Measurements from ENCODE around the gene GPR68.

Gene GPR68, protein sequence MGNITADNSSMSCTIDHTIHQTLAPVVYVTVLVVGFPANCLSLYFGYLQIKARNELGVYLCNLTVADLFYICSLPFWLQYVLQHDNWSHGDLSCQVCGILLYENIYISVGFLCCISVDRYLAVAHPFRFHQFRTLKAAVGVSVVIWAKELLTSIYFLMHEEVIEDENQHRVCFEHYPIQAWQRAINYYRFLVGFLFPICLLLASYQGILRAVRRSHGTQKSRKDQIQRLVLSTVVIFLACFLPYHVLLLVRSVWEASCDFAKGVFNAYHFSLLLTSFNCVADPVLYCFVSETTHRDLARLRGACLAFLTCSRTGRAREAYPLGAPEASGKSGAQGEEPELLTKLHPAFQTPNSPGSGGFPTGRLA

DNA sequence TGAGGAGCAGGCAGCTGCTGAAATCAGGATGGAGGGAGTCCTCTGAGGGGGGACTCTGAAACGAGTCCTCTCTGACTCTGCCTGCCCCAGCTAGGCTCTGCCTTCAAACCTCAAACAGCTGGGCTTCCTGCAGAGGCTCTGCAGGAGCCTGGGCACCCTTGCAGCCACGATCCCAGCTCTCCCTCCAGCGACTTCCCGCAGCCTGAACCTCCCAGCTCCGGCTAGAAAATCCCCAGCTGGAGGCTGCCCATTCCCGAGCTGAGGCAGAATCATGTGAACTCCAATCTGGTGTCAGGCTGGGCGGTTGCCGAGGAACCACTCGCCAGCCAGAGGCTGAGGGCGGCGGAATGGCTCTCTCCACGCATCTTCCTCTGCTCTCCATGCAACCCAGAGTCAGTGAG, at the start of gene GPR68:
Gene GPR68, minus strand, starts transcription at position 204 of the 401 bp plus-strand sequence. CDS start 9,654 bp downstream, outside the sequence.
- no peak for DNase-seq

DNA sequence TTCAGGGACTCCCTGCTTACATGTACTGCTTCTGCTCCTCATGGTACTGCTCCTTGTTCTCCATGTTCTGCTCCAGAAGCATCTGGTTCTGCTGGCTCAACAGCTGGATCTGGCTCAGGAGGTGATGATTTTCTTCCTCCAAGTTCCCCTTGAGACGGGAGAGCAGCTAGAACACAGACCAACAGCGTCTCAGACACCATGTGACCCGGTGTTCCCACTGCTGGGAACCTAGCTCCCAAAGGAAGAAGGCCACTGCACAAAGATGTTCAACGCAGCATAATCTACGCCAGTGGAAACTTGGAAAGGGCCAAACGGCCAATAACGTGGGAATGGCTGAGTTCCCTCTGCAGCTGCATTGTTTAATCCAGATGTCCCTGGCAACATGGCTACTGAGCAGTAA, 49.6 kb upstream of the GPR68 start:
- no peak for DNase-seq

DNA sequence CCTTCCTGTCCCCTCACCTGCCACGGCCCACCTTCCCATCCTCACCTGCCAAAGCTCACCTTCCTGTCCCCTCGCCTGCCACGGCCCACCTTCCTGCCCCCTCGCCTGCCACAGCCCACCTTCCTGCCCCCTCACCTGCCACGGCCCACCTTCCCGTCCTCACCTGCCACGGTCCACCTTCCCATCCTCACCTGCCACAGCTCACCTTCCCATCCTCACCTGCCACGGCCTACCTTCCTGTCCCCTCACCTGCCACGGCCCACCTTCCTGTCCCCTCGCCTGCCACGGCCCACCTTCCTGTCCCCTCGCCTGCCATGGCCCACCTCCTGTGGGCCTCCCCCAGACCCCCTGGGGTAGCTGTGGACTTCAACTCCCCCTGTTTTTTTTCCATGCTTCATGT, 48.8 kb upstream of the GPR68 start:
- no peak for DNase-seq

- DNase-seq: no peak
Observed at GRCh38 chr14:91292491-91292890, 48.0 kb upstream of the GPR68 start.

DNA sequence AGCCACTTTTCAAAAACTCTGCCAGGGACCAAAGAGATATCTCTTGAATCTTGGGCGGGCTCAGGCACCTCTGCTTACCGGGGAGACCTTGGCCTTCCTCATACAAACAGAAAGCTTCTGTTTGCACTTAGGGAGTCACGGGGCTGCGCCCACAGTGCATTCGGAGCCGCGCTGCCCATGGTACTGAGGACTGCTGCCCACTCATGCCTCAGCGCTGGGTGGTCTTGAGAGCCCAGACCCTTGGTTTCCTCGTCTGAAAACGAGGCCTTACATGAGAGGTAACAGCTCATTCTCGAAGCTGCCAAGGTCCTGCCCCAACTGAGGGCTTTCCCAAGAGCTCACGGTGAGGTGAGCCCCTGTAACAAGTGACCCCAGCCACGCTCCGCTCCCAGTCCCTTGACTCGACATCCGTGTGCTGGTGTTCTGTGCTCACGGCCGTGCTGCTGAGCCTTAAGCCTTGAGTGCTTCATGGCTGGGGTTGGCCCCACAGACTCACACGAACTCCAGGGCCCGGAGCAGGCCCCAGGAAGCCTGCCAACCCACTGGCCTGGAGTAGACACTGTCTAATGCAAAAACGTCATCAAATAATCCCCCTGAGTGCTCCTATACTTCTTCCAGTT, 47.4 kb upstream of the GPR68 start:
- no peak for DNase-seq

DNA sequence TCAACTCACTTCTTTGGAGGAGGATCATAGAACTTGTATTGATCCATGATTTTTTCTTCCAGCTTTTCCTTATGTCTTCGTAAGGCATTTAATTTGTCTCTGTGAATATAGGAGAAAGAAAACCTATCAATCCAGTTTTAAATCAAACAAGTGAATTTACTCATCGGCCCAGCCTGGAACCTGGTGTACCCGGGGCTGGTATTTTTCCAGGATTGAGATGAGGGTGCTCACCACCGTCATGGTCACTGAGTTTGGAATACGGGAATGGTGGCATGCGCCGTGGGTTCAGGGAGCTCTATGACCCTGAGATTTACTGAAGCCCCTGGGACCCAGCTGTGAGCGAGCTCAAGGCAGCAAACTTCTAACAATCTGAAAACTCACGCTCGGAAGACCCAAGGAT, 46.5 kb upstream of the GPR68 start:
- no peak for DNase-seq

GRCh38 chr14:91289464-91289863, 45.0 kb upstream of the GPR68 start:
- no peak for DNase-seq

GRCh38 chr14:91288876-91289275, 44.4 kb upstream of the GPR68 start:
- no peak for DNase-seq

GRCh38 chr14:91286530-91286937, 42.0 kb upstream of the GPR68 start:
- DNase-seq: no peak

DNA sequence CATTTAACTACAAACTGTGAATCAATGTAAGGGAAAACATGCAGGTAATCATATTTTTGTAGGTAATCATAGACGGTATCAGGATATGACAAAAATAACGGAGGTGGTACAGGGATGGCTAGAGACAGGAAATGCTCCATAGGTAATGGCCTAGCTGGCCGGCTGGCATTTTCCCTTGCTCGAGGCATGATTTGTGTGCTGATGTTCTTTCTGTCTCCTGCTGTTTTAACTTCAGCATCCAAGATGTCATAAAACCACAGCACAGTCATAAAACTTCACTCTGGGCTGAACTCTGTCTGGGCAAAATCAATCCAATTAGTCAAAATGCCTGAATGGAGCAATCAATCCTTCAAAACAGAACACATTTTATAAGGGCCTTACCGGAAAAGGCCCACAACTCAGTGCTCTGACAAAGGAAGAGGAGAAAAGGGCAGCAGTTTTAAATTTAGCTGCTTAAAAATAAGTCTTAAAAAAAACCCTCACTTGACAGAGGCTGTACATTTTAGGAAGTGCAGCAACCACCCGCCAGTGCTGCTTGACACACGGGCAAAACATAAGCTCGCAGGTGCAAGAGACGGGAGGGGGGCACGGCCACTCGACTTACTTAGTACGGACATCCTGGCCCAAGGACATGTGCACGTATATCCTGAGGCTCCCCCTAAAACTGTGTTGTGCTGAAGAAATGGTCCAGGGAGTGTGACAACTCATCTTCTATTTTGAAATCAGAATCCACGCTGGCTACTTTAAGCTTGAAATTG, 40.5 kb upstream of the GPR68 start:
- DNase-seq: no peak

DNA sequence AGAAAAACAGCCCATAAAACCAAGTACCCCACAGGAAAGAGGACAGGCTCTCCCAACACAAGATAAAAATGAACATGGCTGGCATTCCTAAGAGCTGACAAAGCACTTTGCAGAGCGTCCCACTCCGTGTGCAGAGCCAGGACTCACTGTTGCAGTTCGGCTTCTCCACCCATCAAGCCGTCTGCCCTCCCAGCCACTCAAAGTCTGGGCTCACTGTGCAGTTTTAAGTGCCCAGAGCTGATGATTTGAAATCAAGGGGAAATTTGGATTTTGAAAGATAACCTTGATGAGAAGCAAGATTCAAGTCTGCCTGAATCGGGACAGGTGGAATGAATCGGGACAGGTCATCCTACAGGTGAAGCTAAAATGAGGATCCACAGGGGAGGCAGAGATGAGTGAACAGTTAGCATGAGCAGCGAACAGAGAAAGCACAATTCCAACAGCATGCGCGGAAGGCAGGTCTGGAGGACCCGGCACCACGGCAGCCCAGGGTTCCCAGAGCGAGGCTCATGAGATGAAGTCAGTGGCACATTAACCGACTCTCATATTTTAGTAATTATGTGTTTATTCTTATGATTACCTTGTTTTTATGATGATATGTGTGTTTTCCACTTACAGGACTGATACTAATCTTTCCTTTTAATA, 39.8 kb upstream of the GPR68 start:
- no peak for DNase-seq

- DNase-seq: no peak
Observed at GRCh38 chr14:91283666-91284065, 39.2 kb upstream of the GPR68 start.

GRCh38 chr14:91282954-91283645, 38.6 kb upstream of the GPR68 start:
- no peak for DNase-seq

DNA sequence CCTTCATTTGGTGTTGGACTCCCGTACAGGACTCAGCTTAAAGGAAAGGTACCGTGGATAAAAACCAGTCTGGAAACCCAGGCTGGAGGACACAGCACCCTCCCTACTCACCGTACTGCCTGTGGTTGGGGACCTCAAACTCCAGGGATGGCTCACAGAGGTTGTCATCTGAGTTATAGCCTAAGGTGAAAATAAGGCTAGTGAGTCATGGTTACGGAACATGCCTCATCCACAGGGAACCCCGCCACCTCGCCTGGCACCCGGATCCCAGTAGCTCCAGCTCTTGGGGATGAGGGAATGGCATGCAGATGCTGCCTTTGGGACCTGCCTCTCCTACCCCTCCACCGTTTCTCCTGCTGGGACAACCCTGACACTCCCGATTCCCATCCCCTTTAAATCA, 36.8 kb upstream of the GPR68 start:
- DNase-seq: no peak

GRCh38 chr14:91280129-91280528, 35.6 kb upstream of the GPR68 start:
- no peak for DNase-seq

- DNase-seq: no peak
Observed at GRCh38 chr14:91279354-91279753, 34.9 kb upstream of the GPR68 start.

GRCh38 chr14:91278383-91278715, 33.8 kb upstream of the GPR68 start:
- DNase-seq: no peak

DNA sequence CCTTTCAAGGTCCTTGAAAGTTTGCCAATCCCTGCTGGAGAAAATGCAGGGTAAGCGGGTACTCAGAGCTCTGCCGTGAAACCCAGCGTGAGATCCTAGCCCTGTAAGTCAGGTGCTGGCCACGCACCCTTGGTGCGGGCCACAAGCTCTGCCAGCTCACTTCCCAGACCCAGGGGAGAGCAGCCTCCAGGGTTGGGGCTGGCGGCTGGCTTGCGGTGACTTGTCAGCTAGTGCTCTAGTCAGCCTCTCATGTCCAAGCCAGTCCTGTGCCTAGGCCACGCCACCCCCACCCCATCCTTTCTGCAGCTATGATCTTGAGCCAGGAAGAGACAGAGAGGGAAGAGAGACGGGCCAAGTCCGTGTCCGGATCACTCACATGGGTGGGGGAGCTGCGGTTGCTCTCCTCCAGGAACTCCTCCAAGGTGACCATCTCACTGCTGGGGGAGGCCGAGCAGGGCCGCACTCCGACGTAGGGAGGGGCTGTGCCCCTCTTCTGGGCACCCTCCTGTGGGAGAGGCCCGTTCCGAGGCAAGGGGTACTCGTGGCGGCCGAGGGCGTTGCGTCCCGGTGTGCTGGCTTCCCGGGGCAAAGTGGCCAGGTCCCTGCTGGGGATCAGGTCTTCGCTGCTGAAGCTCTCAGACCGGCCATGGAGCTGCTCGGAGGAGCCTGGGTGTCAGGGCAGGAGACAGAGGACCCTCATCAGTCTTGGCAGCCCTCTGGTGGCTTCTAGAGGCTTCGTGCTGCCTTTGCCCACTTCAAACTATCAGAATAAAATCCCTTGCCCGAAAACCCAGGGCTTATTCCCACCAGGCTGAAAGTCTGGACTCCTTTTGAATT, 33.3 kb upstream of the GPR68 start:
- DNase-seq: no peak

GRCh38 chr14:91274796-91275195, 30.3 kb upstream of the GPR68 start:
- no peak for DNase-seq

DNA sequence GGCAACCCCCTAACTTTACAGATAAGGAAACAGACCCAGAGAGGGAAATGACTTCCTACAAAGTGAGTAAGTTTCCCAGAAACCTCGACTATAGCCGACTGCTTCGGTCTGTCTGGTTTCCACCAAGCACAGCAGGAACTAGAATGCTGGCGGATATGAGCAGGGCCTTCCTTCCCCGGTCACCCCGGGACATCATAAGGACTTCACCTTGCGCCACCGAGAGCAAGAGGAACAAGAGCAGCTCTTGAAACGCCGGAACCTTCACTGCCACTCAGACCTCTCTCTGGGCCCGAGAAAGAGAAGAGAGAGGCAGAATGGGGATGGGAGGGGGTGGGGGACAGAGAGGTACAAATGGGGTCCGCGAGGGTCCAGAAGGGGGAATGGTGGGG, 29.4 kb upstream of the GPR68 start:
- no peak for DNase-seq

GRCh38 chr14:91273273-91273884, 28.9 kb upstream of the GPR68 start:
- no peak for DNase-seq
